ENCODE results near the gene ZBTB2. TPM values are rescaled to one million over a fixed set of nuclear protein-coding genes. Genes with fewer than 3 reads are reported as not detected.

Gene ZBTB2
- total RNA-seq, 1 experiment from 2014 or later = 8.9 TPM

GRCh38 chr6:151414641-151415260 lies 23.4 kb upstream of the ZBTB2 start:
- Histone ChIP-seq H3K27ac (no peak overlapping the region), H2AFZ (no peak overlapping the region), H3K9me2 (ENCODE audit: insufficient read depth) (no peaks in the 10 kb centered on the region; the same call in 1 of the 2 replicates), H3F3A (ENCODE audit: insufficient read depth, low read depth) (no peaks in the 10 kb centered on the region), H3K27me3 (ENCODE audit: insufficient read depth, low read depth) (no peaks in the 10 kb centered on the region), H3K79me2 (ENCODE audit: low read depth) (no peaks in the 10 kb centered on the region), H3K4me3 (no peak overlapping the region), H3K4me2 (no peak overlapping the region), H3K36me3 (ENCODE audit: low read depth) (peaks cover 31% of the 10 kb centered on the region; the same call in 1 of the 2 replicates), H3K9me3 (ENCODE audit: insufficient read depth, low read depth) (no peaks in the 10 kb centered on the region), H4K20me1 (ENCODE audit: insufficient read depth) (no peaks in the 10 kb centered on the region), H3K4me1 (replicated peaks; ENCODE audit: insufficient read depth) (no peaks in the 10 kb centered on the region)
- no peak for DNase-seq
- BruUV-seq (replicated peaks) = no TSS peak
- ChIA-PET CTCF (no interaction called here), POLR2A (ENCODE audit: unreplicated experiment) (no interaction called here)
- TF ChIP-seq EZH2 (IDR thresholded peaks at IDR 0.05; ENCODE audit: low read depth) = no peak
- TF ChIP-seq, protein P1, sequence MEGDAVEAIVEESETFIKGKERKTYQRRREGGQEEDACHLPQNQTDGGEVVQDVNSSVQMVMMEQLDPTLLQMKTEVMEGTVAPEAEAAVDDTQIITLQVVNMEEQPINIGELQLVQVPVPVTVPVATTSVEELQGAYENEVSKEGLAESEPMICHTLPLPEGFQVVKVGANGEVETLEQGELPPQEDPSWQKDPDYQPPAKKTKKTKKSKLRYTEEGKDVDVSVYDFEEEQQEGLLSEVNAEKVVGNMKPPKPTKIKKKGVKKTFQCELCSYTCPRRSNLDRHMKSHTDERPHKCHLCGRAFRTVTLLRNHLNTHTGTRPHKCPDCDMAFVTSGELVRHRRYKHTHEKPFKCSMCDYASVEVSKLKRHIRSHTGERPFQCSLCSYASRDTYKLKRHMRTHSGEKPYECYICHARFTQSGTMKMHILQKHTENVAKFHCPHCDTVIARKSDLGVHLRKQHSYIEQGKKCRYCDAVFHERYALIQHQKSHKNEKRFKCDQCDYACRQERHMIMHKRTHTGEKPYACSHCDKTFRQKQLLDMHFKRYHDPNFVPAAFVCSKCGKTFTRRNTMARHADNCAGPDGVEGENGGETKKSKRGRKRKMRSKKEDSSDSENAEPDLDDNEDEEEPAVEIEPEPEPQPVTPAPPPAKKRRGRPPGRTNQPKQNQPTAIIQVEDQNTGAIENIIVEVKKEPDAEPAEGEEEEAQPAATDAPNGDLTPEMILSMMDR (conservative IDR thresholded peaks at IDR 0.05) = no peak
- intact Hi-C loops (cut with micrococcal nuclease; ENCODE audit: unreplicated experiment) = no loop called here

DNA sequence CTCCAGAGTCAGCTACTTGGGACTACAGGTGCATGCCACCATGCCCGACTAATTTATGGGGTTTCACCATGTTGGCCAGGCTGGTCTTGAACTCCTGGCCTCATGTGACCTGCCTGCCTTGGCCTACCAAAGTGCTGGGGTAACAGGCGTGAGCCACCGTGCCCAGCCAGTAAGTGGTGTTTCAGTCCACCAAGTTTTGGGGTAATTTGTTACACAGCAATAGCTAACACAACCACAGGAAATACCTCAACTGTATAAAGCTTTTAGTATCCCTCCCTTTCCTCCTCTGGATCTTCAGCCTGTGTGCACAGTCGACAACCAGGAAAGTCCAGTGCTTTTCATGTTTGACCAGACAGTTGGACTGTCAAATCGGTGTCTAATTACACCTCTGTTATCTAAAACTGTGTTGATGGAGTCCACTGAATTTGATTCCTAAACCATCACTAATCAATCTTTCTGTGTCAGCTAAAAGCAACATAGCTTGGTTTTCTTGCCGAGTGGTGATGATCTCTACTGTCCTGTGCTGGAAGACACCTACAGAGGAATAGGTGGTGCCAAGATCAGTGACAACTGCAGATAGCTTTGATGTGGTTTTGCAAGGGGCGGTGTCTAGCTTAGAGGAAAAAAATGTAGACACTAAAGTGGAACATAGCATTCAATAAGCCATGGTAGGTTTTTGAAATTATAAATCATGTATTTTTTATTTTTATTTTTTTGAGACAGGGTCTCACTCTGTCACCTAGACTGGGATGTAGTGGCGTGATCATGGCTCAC lies 22.2 kb upstream of the ZBTB2 start:
- Histone ChIP-seq H3K27ac (no peak overlapping the region), H3K27me3 (ENCODE audit: insufficient read depth, low read depth) (no peaks in the 10 kb centered on the region), H3K4me3 (no peak overlapping the region), H3K9me2 (ENCODE audit: insufficient read depth) (no peaks in the 10 kb centered on the region; the same call in 1 of the 2 replicates), H3F3A (ENCODE audit: insufficient read depth, low read depth) (no peaks in the 10 kb centered on the region), H3K36me3 (ENCODE audit: low read depth) (peaks cover 31% of the 10 kb centered on the region; the same call in 1 of the 2 replicates), H3K4me2 (no peak overlapping the region), H3K4me1 (replicated peaks; ENCODE audit: insufficient read depth) (no peaks in the 10 kb centered on the region), H3K79me2 (ENCODE audit: low read depth) (no peaks in the 10 kb centered on the region), H2AFZ (no peak overlapping the region), H3K9me3 (ENCODE audit: insufficient read depth, low read depth) (no peaks in the 10 kb centered on the region), H4K20me1 (ENCODE audit: insufficient read depth) (no peaks in the 10 kb centered on the region)
- BruUV-seq (replicated peaks) = no TSS peak
- no peak for TF ChIP-seq EZH2 (IDR thresholded peaks at IDR 0.05; ENCODE audit: low read depth)
- TF ChIP-seq, protein P1 (conservative IDR thresholded peaks at IDR 0.05) = no peak
- ChIA-PET POLR2A (ENCODE audit: unreplicated experiment) (no interaction called here), CTCF (no interaction called here)
- DNase-seq = no peak
- intact Hi-C loops (cut with micrococcal nuclease; ENCODE audit: unreplicated experiment) = no loop called here

- intact Hi-C loops (cut with micrococcal nuclease; ENCODE audit: unreplicated experiment) = no loop called here
- POLR2A ChIA-PET (ENCODE audit: unreplicated experiment) = no interaction called here
- no peaks in the 10 kb centered on the region for H3K27me3 ChIP-seq (ENCODE audit: insufficient read depth, low read depth)
- peaks cover 31% of the 10 kb centered on the region; the same call in 1 of the 2 replicates for H3K36me3 ChIP-seq (ENCODE audit: low read depth)
- no peaks in the 10 kb centered on the region for H3K9me3 ChIP-seq (ENCODE audit: insufficient read depth, low read depth)
- CTCF ChIA-PET = no interaction called here
- H3K79me2 ChIP-seq (ENCODE audit: low read depth) = no peaks in the 10 kb centered on the region
- no peaks in the 10 kb centered on the region for H4K20me1 ChIP-seq (ENCODE audit: insufficient read depth)
- DNase-seq = no peak
- no peak overlapping the region for H2AFZ ChIP-seq
- H3F3A ChIP-seq (ENCODE audit: insufficient read depth, low read depth) = no peaks in the 10 kb centered on the region
- H3K27ac ChIP-seq = no peak overlapping the region
- TF ChIP-seq, protein P1 (conservative IDR thresholded peaks at IDR 0.05) = no peak
- no peak for TF ChIP-seq EZH2 (IDR thresholded peaks at IDR 0.05; ENCODE audit: low read depth)
- no peak overlapping the region for H3K4me2 ChIP-seq
- H3K9me2 ChIP-seq (ENCODE audit: insufficient read depth) = no peaks in the 10 kb centered on the region; the same call in 1 of the 2 replicates
- no TSS peak for BruUV-seq (replicated peaks)
- no peak overlapping the region for H3K4me3 ChIP-seq
- H3K4me1 ChIP-seq (replicated peaks; ENCODE audit: insufficient read depth) = no peaks in the 10 kb centered on the region
Measured at GRCh38 chr6:151412909-151413308, 21.6 kb upstream of the ZBTB2 start.

All from PC-9 (cell line).